ENCODE measurements around the gene PLEKHA5. TPM values are rescaled to one million over a fixed set of nuclear protein-coding genes. Genes with fewer than 3 reads are reported as not detected.

PLEKHA5 gene
- total RNA-seq, 1 donor from 2014 or later: 23.4 TPM

DNA sequence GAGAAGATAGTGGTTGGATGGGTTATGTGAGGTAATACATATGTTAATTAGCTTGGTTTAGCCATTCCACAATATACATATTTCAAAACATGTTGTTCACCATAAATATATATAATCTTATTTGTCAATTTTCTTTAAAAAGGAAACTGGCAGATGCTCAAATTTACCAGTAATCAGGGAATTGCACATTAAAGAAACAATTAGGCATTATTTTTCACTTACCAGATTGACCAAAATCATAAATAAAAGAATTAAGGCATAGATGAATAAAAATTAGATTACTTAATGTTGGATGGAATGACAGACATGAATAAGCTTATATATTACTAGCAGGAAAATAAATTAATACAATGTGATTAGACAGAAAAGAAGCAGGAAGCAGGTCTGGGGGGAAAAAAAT lies 147.2 kb downstream of the PLEKHA5 start:
- no peak for TF ChIP-seq CTCF (conservative IDR thresholded peaks at IDR 0.05; ENCODE audit: low read depth, low read length)
- DNase-seq (ENCODE audit: low read depth): no peak
- no peak overlapping the region for H3K4me3 ChIP-seq (ENCODE audit: low read depth, low read length)

- no peak for DNase-seq (ENCODE audit: low read depth)
Measured at GRCh38 chr12:19277711-19278110, 148.2 kb downstream of the PLEKHA5 start.

GRCh38 chr12:19278407-19278806 lies 148.9 kb downstream of the PLEKHA5 start:
- no peak for TF ChIP-seq CTCF (conservative IDR thresholded peaks at IDR 0.05; ENCODE audit: low read depth, low read length)

More at GRCh38 chr12:19277711-19278110, 148.2 kb downstream of the PLEKHA5 start:
- H3K4me3 ChIP-seq (ENCODE audit: low read depth, low read length): no peak overlapping the region
- no peak for TF ChIP-seq CTCF (conservative IDR thresholded peaks at IDR 0.05; ENCODE audit: low read depth, low read length)

GRCh38 chr12:19282133-19282699 lies 152.7 kb downstream of the PLEKHA5 start:
- H3K4me3 ChIP-seq (ENCODE audit: low read depth, low read length): no peak overlapping the region
- DNase-seq (ENCODE audit: low read depth): no peak
- TF ChIP-seq CTCF (conservative IDR thresholded peaks at IDR 0.05; ENCODE audit: low read depth, low read length): no peak

More at GRCh38 chr12:19278407-19278806, 148.9 kb downstream of the PLEKHA5 start:
- H3K4me3 ChIP-seq (ENCODE audit: low read depth, low read length): no peak overlapping the region
- no peak for DNase-seq (ENCODE audit: low read depth)

DNA sequence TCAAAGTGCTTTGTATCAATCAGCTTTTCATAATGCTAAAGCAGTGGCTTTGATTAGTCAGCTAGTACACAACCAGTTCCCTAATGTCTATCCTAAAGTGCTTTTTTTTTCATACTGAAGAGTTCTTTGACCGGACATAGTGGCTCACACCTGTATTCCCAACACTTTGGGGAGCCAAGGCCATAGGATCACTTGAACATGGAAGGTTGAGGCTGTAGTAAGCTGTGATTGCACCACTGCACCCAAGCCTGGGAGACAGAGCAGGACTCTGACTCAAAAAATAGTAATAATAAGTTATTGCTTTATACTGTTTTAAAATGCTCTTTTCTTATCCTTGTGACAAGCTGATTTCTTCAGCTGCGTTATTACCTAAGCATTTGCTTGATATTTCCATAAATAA lies 155.1 kb downstream of the PLEKHA5 start:
- no peak overlapping the region for H3K4me3 ChIP-seq (ENCODE audit: low read depth, low read length)
- TF ChIP-seq CTCF (conservative IDR thresholded peaks at IDR 0.05; ENCODE audit: low read depth, low read length): no peak
- DNase-seq (ENCODE audit: low read depth): no peak

DNA sequence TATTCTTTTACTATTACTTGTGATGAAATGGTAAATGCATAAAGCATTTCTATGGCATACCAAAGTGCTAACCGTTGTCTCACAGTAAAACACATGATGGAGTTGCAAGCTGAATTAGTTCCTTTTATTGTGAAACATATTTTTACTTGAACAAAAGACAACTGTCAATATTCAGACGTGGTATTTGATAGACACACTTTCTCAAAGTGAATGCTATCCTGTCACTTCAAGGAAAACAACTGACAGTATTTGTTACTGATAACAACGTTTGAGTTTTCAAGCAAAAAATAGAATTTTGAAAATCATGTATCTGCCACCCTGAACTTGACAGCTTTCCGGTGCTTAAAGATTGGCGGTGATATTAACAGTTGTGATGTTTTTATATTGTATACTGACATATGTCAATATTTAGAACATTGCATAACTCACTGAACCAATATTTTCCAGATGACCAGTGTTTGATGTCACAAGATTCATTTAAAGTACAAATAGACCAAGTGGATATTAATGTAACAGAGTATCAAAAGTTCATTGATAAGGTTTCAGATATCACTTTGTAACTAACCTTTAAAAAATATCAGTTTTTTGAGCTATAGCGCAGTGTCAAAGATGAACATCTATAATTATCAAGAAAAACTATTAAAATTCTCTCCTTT lies 156.4 kb downstream of the PLEKHA5 start:
- DNase-seq (ENCODE audit: low read depth): no peak
- TF ChIP-seq CTCF (conservative IDR thresholded peaks at IDR 0.05; ENCODE audit: low read depth, low read length): no peak

DNA sequence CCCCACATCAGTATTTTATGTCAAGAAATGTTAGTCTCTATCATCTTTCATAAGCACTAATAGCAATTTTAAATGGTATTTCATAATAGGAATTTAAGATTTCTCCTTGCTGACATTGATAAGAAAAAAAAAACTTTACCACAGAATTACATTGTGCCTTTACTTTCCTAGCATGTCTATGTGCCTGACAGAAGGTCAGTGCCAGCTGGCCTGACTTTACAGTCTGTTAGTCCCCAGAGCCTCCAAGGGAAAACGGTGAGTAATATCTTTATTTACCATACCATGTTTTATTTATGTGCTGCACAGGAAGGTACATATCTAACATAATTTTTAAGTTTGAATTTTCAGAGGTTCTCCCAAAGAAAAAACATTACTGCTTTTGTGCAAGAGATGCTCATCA lies 157.8 kb downstream of the PLEKHA5 start:
- DNase-seq (ENCODE audit: low read depth): no peak
- no peak for TF ChIP-seq CTCF (conservative IDR thresholded peaks at IDR 0.05; ENCODE audit: low read depth, low read length)
- H3K4me3 ChIP-seq (ENCODE audit: low read depth, low read length): no peak overlapping the region

More for the DNA sequence above, 156.4 kb downstream of the PLEKHA5 start:
- H3K4me3 ChIP-seq (ENCODE audit: low read depth, low read length): no peak overlapping the region

Measured in epithelial cell of proximal tubule (primary cell).